GM19351 (cell line): ENCODE measurements around the gene TEX26.

Source experiments
- ATAC-seq: cut with Tn5 transposase; IDR thresholded peaks from one replicate; pipeline ENCODE4 v1.9.1; 2021; ENCODE audit warnings: mild to moderate bottlenecking, moderate library complexity; ENCODE audit not compliant: unreplicated experiment

Gene TEX26

DNA sequence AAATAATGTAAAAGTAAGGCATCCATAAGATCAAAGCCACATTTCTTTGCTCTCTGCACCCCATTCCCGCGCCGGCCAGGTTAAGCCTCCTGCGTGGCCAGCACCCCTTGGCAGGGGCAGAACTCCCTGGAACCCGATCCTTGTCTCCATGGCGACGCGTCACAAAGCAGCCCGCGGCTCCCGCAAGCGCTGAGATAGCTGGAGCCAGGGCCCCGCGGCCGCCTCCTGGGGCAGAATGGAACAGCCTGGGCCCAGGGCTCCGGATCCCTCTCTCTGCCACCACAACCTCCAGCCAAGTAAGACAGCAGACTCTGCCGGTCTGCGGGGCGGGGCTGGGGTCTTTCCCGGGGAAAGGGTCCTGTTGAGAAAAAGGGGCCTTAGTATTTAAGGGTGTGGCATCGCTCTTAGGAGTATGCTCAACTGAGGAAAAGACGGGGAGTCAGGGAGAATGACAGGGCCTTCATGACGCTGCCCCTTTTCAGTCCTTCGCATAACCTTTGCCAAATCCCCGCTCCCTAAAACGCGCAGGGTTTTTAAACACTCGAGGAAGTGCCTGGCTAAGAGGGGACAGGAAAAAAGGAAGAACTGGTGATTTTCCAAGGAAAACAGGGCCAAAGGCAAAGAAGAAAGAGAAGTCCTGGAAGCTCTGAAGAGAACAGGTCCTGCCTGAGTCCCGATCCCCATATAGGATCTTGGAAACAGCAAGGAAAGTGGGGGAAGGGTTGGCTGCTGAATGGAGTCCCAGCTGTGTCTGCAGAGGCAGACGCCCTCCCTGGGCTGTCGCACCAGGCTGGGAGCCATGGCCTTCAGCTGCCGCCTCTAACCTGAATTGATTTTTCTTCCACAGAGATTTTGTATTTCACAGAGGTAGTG, at the start of gene TEX26:
TEX26 (plus strand) TSS at position 176 of the 873 bp plus-strand sequence; CDS start at position 236, 60 bp downstream.
- ATAC-seq: no peak

DNA sequence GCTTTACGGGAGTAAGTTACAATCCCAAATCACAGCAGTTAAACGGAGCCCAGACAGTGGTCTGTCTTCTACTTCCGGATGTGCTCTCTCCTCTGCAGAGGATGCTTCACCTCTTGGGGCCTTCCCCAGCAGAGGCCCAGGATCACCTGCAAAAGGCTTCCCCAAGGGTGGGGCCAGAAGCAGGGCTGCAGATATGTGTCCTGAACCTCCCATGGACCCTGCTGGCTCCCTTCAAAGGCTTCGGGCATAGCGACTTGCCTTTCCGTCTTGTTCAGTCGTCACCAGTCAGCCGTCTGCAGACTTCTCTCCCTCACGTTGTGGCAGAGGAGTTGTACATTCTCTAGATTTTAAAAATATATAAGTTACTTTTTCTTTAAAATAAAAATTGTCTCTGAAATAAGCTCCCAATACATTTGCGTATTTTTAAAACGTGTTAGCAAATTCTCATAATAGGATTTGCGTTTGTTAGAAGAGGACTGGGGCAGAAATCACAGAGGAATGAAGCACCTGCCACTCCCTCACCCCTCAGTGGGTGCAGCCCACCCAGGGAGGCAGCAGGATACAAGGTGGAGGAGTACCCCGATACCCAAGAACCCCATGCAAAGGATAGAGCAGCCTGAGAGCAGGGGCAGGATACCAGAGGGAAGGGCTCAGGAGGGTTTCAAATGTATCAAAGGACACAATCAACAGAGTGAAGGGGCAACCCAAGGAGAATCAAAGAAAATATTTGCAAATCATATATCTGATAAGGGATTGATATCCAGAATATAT, 49.3 kb upstream of the TEX26 start:
- ATAC-seq: no peak

DNA sequence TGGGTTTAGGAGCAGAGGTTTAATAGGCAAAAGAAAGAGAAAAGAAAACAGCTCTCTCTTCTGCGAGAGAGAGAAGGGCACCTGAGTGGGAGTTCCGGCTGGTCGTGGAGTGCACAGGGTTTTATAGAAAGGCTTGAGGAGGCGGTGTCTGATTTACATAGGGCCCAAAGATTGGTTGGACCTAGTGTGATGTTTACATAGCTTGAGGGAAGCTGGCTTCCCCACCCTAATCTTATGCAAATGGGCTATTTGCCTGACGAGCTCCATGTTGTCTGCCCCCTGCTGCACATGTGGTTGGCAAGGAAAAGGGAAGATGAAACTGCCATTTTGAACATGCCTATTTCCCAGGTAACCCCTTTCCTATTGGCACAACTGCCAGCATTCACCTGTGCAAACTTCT, 47.9 kb upstream of the TEX26 start:
- no peak for ATAC-seq

DNA sequence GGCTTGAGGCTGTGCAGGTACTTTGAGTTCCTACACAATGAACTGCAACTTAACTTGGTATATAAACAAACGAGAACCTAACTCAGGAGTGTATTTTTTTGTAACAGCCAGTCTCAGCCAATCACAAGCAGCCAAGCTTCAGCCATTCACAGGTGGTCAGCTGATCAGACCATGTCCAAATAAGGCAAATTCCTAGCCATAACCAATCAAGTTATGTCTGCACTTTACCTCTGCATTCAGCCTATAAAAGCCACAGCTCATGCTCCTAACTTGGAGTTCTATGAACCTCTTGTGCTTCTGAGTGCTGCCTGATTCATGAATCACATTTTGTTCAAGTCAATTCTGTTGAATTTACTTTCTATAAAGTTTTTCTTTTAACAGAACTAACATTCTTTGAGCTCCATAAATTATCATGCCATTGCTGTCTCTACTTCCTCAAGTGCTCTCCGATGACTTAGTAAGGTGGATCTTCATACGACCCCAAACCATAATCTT, 43.2 kb upstream of the TEX26 start:
- no peak for ATAC-seq

DNA sequence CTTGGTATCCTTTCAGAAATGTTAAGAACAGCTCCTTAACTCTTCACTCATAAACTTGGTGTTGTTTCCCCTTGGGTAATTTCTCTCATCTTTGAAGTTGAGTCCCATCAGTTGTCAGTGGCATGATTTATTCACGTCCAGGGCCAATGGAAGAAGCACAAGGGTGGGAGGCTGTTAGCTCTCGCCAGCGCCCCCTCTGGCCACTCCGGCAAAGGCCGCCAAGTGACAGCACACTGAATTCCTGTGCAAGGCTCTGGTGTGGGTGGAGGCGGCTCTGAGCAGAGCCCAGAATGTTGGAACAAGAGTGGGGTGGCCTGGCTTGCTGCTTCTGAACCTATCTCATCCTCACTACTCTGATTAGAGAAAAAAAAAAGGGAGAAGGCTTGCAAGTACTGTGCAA, 39.5 kb upstream of the TEX26 start:
- ATAC-seq: no peak

DNA sequence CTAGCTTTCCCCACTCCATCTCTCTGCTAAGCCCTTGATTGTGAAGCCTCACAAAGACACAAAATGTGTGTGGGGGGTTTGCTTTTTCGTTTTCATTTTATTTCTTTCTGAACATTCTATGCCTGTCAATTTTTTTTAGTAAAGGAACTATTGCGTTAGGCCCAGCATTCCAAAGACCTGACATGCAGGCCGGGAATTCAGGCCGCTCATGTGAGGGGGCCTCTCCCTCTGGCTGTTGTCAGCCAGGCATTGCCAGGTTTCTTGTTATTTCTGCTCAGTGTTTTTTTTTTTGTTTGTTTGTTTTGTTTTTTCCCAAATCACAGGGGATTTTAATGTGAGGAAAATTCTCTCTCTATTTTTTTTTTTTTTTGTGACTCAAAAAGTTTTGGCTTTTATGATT, 36.7 kb upstream of the TEX26 start:
- no peak for ATAC-seq

DNA sequence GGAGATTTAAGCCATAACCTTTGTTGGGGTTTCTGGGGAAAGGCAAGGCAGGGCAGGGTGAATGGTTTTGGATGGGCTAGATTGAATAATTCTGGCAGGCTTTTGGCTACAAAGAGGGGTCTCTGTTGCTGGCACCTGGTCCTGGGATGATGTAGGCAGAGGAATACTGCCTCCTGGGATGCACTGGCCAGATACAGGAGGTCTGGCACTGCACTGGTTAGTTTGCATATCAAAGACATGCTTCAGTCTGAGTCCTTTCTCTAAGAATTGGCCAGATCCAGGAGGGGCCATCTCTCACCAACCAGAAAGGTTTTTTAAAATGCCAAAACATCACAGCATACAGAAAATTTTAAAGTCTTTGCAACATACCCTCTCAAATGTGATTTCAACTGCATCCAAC, 34.4 kb upstream of the TEX26 start:
- no peak for ATAC-seq

DNA sequence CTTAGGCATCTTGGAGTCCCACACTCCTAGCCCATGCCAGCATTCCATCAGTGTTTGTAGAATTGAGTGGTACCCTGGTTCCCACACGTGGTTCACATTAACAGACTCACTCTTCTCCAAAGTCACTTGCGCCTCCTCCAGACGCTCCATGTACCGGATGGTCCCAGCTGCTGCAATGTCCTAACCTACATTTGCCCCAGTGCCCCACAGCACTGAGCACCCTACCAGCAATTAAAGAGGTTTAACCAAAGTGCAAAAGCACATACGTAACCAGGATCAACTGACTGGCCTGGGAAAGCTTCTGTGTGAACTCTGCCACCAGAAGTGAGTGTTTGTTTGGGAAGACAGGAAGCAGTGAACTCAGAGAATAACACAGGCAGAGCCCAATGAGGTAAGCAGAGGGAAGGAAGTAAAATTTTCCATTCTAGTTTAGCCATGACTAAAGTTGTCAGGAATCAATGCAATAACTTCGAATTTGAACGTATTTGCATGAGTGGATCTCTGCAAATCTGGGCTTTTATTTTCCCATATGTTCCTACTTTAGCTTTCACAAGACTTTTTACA, 33.7 kb upstream of the TEX26 start:
- no peak for ATAC-seq

DNA sequence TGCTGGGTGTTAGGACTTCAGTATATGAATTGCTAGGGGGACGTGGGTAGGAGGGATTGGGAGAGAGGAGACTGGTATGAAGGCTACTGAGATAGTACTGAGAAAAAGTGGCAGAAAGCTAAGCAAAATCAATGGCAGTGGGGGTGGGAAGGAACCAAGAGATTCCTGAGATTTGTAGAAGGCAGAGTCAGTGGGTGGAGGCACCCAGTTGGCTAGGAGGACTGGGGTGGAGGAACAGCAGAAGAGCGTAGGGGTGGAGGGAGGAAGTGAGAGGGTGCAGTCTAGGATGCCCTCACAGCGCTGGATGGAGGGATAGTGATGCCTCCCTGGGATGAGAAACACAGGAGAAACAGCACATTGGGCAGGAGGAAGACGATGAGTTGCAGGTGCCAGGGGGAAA, 32.0 kb upstream of the TEX26 start:
- no peak for ATAC-seq

DNA sequence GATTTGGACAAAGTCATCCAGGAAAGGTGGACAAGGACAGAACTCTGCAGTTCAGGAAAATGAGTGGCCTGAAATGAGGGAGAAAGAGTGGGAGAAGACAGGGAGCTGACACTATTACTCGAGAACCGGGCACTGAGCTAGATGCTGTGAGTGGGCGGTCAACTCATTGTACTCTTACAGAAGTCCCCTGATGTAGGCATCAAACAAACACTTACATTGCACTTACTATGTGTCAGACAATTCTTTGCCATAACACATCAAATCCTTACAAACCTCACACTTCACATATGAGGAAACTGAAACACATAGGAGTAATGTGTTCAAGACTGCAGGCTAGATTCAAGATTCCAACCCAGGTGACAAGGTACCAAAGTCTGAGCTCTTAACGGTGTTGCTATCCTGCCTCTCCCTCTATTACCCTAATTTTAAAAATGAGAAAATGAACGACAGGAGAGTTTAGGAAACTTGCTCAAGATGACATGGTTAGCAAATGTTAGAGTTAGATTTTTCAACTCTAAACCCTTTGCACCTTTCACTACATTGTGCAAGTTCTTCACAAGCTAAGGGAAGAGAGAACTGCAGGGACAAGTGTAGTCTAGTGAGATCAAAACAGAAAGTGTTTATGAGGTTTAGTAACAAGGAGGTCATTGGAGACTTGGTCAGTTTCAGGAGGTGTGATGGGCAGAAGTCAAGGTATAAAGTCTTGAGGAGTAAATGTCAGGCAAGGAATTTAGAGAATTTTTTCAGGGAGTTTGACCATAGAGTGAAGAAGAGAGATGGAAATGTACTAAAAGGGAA, 31.3 kb upstream of the TEX26 start:
- no peak for ATAC-seq

DNA sequence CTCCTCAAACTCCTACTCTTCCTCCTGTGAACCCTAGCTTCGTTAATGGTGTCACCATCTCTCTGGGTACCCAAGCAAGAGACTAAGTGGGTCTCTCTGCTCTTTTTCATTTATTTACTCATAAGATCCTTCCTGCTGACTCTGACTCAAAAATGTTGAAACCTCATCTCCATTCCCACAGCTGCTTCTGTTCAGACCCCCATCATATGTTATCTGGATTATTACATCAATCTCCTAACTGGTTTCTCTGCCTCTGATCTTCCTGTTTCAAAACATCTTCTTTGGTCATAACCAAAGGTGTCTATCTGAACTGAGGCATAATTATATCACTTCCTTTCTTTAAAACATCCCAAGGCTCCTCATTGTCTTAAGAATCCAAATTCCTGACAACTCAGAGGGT, 28.4 kb upstream of the TEX26 start:
- no peak for ATAC-seq

DNA sequence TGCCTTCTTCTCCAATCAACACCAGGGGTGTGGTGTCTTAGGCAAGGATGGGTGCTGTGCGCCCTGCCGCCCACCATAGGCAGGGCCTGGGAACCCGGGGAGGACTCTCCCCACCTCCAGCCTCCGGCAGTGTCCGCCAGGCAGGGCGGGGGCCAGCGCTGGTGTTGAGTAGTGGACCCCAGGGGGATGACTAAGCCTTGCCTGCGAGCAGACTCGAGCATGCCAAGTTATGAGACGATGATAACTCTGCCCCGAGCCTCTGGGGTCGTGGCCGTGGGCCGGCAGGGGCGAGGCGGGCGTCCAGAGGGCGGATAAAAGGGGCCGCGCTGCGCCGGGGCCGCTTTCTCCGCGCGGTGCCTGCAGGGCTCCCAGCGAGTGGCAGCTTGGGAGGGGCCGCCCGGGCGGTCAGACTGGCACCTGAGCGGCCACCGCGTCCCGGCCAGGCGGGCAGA, 26.5 kb upstream of the TEX26 start, which contains the start of gene MEDAG:
MEDAG (plus strand) TSS at position 340 of the 452 bp plus-strand sequence. CDS start 245 bp downstream, outside the sequence.
- ATAC-seq: no peak

DNA sequence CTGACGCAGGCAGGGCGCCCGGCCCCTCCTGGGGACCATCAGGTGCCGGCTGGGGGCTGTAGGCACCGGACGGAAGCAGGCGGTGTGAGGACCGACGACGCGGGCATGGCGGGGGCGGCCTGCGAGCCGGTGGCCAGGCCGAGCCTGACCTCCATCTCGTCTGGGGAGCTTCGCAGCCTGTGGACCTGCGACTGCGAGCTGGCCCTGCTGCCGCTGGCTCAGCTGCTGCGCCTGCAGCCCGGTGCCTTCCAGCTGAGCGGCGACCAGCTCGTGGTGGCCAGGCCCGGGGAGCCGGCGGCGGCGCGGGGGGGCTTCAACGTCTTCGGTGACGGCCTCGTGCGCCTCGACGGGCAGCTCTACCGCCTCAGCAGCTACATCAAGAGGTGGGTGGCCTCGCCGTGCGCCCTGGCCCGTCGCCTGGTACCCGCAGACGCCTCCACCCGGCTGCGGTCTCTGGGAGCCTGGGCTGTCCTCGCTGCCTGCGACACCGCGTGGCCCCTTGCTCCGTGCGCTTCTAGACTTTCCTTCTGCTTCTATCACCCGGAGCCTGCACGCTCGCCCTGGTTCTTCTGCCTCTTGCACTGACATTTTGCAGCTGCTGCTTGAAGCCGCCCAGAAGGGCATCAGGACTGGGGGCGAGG, 25.9 kb upstream of the TEX26 start:
- ATAC-seq: no peak

DNA sequence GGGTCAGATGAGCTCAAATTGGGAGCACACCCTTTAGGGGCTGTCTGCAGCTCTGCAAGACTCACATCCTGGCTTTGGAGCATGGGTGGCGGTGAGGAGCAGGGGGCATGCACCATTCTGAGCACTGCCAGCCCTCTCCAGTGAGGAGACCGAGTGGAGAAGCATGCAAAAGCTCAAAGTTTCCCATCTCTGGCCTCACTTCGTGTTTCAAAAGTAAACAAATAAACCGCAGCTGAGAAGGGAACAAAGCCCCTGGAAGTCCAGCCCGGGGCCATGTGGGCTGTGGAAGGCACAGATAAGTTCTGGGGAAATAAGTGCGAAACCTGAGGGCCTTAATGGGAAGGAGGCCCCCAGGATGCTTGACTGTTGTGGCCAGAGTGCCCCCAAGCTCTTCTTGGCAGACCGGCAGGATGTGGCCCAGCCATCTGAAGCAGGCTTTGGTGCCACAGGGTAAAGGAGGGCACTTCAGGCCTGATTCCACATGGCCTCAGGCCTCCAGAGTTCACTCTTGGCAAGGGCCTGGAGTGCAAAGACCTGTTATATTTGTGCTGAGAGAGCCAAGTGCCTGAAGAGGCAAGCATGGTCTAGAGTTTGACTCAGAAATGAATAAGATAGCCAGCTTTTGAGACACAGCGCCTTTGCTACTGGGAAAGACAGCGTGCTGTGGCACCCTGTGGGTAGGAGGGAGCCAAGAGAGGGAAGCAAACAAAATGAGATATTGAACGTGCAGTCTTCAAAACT, 25.2 kb upstream of the TEX26 start:
- ATAC-seq: no peak

DNA sequence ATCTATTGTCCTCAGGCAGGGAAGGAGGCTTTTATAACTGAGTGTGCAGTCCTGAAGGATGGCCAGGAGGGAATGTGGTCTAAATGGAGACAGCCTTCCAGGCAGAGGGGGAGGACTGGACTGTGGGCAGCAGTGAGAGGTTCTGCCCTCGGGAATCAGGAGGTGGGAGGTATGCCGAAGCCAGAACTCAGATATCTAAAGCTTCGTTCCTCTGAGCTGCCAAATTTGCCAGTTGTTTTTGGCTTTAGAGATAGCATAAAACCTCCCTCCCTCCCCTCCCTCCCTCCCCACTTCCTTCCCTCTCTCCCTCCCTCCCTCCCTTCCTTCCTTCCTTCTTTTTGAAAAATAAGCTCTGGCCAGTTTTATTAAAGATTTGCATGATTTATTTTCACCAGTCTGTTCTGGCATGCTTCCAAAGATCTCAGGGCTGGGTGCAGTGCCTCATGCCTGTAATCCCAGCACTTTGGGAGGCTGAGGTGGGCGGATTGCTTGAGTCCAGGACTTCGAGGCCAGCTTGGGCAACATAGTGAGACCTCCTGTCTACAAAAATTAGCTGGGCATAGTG, 24.0 kb upstream of the TEX26 start:
- ATAC-seq: no peak

DNA sequence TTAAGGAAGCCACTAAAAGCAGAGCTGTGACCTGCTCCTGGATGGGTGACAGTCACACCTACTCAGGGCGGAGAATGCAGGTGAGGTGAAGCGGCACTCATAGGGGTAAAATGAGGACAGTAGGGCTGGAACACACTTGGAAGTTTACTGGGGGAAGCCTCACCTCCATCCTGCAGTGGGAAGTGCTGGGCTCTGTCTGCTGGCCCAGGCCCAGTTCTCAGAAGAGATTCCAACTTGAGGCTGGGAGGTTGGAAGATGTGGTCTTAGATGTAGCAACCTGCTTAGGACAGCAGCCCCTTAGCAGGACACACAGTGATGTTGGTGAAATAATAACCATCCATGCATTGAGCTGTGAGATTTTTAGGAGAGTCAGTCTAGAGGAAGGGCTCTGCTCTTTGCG, 21.8 kb upstream of the TEX26 start:
- ATAC-seq: no peak

DNA sequence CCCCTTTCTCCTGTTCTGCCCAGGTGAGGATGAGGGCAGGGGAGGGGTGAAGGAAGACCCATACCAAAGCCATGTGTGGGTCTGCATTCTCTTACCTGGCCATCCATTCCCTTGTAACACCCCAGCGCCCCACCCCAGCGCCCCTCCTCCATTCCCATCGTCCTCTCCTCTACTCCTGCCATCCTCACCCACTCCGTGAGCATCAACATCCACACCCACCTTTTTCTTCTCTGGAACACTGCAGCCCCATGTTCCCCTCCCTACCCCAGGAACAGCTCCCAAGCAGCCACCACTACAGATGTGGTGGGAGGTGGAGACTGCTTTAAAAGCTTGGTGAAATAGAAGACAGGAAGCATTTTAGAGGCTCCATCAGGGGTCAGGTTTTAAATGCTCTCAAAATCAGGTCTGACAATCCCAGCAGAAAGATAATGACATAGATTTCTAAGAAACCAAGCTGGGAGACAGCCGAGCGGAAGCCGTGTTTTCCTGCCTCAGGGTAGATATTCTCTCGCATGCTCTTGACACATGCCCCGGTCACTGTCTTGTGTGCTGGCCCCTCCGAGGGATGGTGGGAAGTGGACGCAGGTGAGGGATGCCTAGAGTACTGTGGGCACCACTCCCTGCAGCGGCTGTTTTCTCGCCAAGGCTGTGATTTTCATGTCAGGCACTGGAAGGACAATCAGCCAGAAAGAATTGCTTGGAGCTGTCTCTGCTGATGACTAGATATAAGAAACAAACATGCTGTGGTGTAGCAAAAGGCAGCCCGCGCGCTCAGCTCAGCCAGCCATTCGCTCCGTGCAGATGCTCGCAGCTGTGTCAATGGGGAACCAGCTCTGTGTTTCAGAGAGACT, 16.5 kb upstream of the TEX26 start:
- ATAC-seq: no peak

DNA sequence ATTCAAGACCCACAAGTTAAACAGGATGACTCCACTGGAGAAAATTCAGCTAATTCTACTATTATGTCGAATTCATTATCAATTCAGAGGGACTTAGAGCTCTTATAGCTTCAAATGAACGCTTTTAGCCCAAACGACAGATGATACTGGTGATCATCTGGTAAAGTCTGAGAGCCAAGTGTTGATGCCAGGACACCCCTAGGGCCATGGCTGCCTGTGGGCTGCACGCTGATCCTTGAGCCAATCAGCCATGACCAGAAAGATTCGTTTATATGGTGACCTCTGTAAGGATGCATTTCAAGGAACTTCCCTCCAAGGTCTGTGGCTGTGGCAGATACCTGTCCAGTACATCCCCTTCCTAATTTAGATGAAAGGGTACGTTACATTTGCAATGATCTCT, 15.5 kb upstream of the TEX26 start:
- ATAC-seq: no peak
